Esophagus muscularis mucosa (tissue), 4 donors: ENCODE results near the gene MRPL24. TPM values are rescaled to one million over a fixed set of nuclear protein-coding genes. Genes with fewer than 3 reads are reported as not detected.

Experiments used
- DNase-seq: peaks from one replicate; pipeline ENCODE4 v3.0.0-alpha.2; 2017; ENCODE audit errors: extremely low spot score
- H3K27ac ChIP-seq, 4 donors: fragments of 200-600 bp; sonication (generic); replicated peaks in 1 of 4; 1 replicate in 3 of 4; 2 replicates in 1 of 4; pipeline ENCODE4 v1.5.1; 2016 to 2019; ENCODE audit warnings: mild to moderate bottlenecking in 1 of 4
- H3K27me3 ChIP-seq, 4 donors: fragments of 200-600 bp; sonication (generic); one replicate each; pipeline versions ENCODE4 v1.5.1 to v1.6.0; 2016 to 2019
- H3K36me3 ChIP-seq, 4 donors: fragments of 200-600 bp; sonication (generic); one replicate each; pipeline ENCODE4 v1.5.1; 2016 to 2019
- H3K4me1 ChIP-seq, 4 donors: fragments of 200-600 bp; sonication (generic); one replicate each; pipeline ENCODE4 v1.5.1; 2016 to 2019
- H3K4me3 ChIP-seq, 4 donors: fragments of 200-600 bp; sonication (generic); 1 replicate in 2 of 4; 2 replicates in 2 of 4; pipeline ENCODE4 v1.5.1; 2016 to 2019; ENCODE audit warnings: mild to moderate bottlenecking in 4 of 4, moderate library complexity in 1 of 4
- H3K9me3 ChIP-seq, 4 donors: fragments of 200-600 bp; sonication (generic); 1 replicate in 3 of 4; 2 replicates in 1 of 4; pipeline ENCODE4 v1.5.1; 2016 to 2019
- EP300 ChIP-seq: sonication (generic); formaldehyde crosslinking; IDR thresholded peaks from one replicate; pipeline ENCODE4 v1.6.1; 2017; ENCODE audit warnings: antibody characterized with exemption
- POLR2A ChIP-seq: fragments of 450-650 bp; IDR thresholded peaks from one replicate; pipeline ENCODE4 v1.6.1; 2017; ENCODE audit warnings: antibody characterized with exemption, moderate library complexity, mild to moderate bottlenecking, low read depth
- POLR2AphosphoS5 ChIP-seq, 2 donors: sonication (generic); formaldehyde crosslinking; IDR thresholded peaks; one replicate each; pipeline ENCODE4 v1.6.1; 2017; ENCODE audit warnings: antibody characterized with exemption in 2 of 2
- WGBS: methylation state at CpG from one replicate; pipeline ENCODE4 v1.1.5; 2018; 5-methylcytosine and 5-hydroxymethylcytosine counted together
- intact Hi-C: fragments of 100-400 bp; cut with DNase I; formaldehyde crosslinking; loops from one replicate; pipeline ENCODE4 v1.15.1; 2023
- total RNA-seq, 4 donors: library from RNA; depleted of rRNA; stranded (reverse); fragments of >200 nt; gene quantifications; one replicate each; pipeline versions ENCODE4 v1.1.0 to v1.2.1, GENCODE V29; 2016
- TF ChIP-seq, protein P1 (sequence below), 3 experiments: fragments of 200-600 bp in 2 of 3; fragments of 450-650 bp in 1 of 3; sonication (generic) in 2 of 3; IDR thresholded peaks; one replicate each; pipeline ENCODE4 v1.5.1; 2017 to 2019; ENCODE audit warnings: antibody characterized with exemption in 3 of 3, mild to moderate bottlenecking in 2 of 3, moderate library complexity in 1 of 3

Gene MRPL24
- total RNA-seq, 4 donors from 2014 or later, result 43.5 to 67.4 (median 62.4) TPM

DNA sequence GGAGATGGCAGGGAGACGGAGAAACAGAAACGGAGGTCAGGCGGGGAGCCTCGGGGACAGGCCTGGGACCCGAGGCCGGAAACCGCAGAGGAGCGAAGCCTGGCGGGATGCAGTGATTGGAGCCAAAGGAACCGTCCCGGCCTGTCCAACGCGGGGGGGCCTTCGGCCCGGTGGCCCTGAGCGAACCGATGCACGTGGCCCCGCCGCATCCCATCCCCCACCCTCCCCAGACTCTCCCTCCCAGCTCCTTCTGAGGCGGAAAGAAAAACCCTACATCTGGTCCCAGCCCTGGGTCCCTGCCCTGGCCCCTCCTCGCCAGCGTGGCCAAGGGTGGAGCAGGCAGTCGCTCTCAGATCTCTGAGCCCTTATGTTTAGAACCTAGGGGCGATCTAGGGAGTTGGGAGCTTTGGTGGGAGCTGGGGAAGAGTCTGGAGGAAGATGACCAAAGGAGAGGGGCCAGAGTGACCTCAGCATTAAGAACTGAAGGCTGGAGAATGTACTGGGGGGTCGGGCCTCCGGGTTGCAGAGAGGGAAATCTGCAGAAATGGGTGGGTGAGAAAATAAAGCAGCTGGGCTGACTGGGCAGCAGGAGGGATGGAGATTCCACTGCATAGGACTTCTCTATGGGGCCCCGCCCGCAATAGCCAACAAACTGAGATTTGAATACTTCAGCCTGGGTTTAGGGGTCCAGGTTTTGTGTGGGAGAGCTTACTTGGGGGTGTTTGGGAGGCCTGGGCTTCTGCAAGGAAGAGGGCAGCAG is 34.1 kb downstream of the MRPL24 start:
- no peak for DNase-seq
- Histone ChIP-seq H3K36me3 (no peaks in the 10 kb centered on the region), H3K4me3 (peak overlapping the region; percentile 56 to 60 (median 57)), H3K27me3 (peaks cover 0 to 20% (median 0%) of the 10 kb centered on the region in 4 donors), H3K9me3 (no peaks in the 10 kb centered on the region), H3K4me1 (peaks cover 39 to 84% (median 76%) of the 10 kb centered on the region in 4 donors), H3K27ac (peak overlapping the region; percentile 76 to 88 (median 88))
- intact Hi-C loops, result loop anchor here (2.0 kb wide), 1 partner anchor 16 kb away; no protein-coding TSS in a partner anchor
- WGBS, result 9% methylated on average over 27 of the region's 29 CpGs
- TF ChIP-seq, protein P1, sequence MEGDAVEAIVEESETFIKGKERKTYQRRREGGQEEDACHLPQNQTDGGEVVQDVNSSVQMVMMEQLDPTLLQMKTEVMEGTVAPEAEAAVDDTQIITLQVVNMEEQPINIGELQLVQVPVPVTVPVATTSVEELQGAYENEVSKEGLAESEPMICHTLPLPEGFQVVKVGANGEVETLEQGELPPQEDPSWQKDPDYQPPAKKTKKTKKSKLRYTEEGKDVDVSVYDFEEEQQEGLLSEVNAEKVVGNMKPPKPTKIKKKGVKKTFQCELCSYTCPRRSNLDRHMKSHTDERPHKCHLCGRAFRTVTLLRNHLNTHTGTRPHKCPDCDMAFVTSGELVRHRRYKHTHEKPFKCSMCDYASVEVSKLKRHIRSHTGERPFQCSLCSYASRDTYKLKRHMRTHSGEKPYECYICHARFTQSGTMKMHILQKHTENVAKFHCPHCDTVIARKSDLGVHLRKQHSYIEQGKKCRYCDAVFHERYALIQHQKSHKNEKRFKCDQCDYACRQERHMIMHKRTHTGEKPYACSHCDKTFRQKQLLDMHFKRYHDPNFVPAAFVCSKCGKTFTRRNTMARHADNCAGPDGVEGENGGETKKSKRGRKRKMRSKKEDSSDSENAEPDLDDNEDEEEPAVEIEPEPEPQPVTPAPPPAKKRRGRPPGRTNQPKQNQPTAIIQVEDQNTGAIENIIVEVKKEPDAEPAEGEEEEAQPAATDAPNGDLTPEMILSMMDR (IDR thresholded peaks at IDR 0.05), result no peak
- peak in 1 of 2 donors; percentile 24 for TF ChIP-seq POLR2AphosphoS5 (IDR thresholded peaks at IDR 0.05)
- TF ChIP-seq POLR2A, result no peak

DNA sequence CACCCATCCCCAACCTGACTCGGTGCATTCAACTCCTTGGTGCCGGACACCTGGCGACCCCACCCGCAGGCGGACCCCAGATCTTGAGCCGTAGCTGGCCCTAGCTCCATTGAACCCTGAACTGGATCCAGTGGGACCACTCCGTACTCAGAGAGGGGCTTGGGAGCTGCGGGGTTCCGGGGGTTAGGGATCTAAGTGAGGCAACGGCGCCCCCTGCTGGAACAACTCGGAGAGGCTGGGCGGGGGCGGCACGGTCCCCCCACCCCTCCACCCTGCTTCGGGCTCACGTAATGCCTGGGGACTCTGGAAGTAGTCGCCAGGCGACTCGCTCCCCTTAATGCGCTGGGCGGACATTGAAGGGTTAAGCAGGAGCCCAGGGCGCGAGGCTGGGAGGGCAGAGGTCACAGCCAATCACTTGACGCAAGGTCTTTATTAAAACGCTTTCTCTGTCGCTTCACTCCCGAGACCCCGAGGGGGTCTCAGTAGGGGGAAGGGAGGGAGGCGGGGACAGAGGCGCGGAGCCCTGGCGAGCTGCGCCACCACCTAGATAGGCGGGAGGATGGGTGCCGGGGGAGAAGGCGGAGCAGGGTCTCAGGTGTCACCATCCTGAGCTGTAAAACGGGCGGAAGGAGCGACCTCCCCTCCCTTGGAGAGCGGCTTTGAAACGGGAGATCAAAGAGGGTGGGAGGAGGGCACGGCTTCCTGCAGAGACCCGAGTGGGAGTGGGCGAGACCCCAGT is 34.8 kb downstream of the MRPL24 start:
- 16% methylated on average over 30 of the region's 45 CpGs for whole genome bisulfite sequencing
- H3K36me3 ChIP-seq, result no peaks in the 10 kb centered on the region
- peaks cover 39 to 78% (median 72%) of the 10 kb centered on the region in 4 donors for H3K4me1 ChIP-seq
- peak overlapping the region; percentile 76 to 88 (median 88) for H3K27ac ChIP-seq
- TF ChIP-seq POLR2A (no peak), POLR2AphosphoS5 (IDR thresholded peaks at IDR 0.05) (peak; percentile 7 to 8), EP300 (no peak)
- TF ChIP-seq, protein P1 (IDR thresholded peaks at IDR 0.05), result peak; percentile 73 to 85 (median 74)
- peaks cover 0 to 27% (median 0%) of the 10 kb centered on the region in 4 donors for H3K27me3 ChIP-seq
- intact Hi-C loops, result loop anchor here (2.0 kb wide), 1 partner anchor 15 kb away; no protein-coding TSS in a partner anchor
- H3K4me3 ChIP-seq, result peak overlapping the region; percentile 56 to 60 (median 57)
- H3K9me3 ChIP-seq, result no peaks in the 10 kb centered on the region
- DNase-seq, result peak; percentile 94

DNA sequence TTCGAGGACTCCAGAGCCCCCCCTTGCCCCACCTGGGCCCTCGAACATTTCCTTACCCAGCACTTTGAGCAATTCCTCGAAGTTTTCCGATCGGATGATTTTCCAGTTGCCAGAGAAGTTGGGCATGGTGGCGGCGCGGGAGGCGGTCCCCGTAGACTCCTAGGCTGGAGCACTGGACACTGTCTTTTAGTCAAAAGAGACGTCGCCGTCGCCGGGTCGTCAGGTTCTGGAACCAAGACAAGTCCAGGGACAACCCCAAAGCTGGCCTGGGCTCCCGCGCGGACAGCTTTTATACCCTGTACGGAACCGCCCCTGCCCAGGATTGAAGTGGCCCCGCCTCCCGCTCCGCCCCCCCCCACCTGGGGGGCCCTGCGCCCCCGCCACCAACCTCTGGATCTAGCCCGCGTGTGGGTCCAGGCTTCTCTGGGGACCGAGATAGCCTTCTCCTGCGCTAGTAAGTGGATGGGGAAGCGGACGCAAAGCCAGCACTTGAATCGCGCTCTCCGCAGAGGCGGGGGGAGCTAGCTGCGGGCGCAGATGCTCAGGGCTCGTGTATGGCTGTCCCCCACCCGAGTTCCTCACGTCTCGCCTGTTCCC is 35.5 kb downstream of the MRPL24 start, which contains the start of gene CRABP2:
CRABP2 (minus strand) TSS at position 263 of the 597 bp plus-strand sequence; CDS start at position 126, 137 bp downstream.
- H3K4me1 ChIP-seq, result peaks cover 39 to 72% (median 67%) of the 10 kb centered on the region in 4 donors

DNA sequence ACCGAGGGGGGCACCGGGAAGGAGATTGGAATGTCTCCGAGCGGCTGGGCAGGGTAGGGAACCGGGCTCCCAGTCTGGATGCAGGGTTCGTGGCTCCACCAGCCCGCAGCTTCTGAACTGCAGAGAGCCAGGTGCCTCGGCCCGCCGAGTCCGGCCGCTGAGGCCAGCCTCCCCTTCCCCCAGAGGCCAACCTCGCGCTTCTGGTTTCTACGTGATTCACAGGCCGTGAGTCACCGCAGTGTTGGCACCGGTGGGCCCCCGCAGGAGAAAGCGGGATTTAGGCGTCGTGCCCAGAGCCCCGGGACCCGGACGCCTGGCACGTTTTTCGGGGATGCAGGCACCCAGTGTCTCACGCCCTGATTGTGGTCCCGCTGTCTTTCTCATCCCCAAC is 36.0 kb downstream of the MRPL24 start:
- H3K4me1 ChIP-seq, result peaks cover 35 to 67% (median 62%) of the 10 kb centered on the region in 4 donors
- 3% methylated on average over 5 of the region's 29 CpGs for WGBS

More for the DNA sequence above, 35.5 kb downstream of the MRPL24 start, which contains the start of gene CRABP2:
- peaks cover 0 to 3% (median 0%) of the 10 kb centered on the region in 4 donors for H3K36me3 ChIP-seq
- peak within 1 kb of the TSS; percentile 56 to 60 (median 57) for H3K4me3 ChIP-seq
- DNase-seq, result no peak
- WGBS, result 10% methylated on average over 6 of the region's 42 CpGs
- no peaks in the 10 kb centered on the region for H3K9me3 ChIP-seq
- H3K27ac ChIP-seq, result peak within 1 kb of the TSS; percentile 76 to 88 (median 88)
- peaks cover 0 to 34% (median 0%) of the 10 kb centered on the region in 4 donors for H3K27me3 ChIP-seq
- intact Hi-C loops, result no loop called here
- TF ChIP-seq POLR2A (no peak), EP300 (no peak), POLR2AphosphoS5 (IDR thresholded peaks at IDR 0.05) (no peak)
- TF ChIP-seq, protein P1 (IDR thresholded peaks at IDR 0.05), result no peak

More for the DNA sequence above, 36.0 kb downstream of the MRPL24 start:
- intact Hi-C loops, result no loop called here
- Histone ChIP-seq H3K4me3 (peak overlapping the region; percentile 56 to 60 (median 57)), H3K27me3 (peaks cover 0 to 34% (median 0%) of the 10 kb centered on the region in 4 donors), H3K27ac (peak overlapping the region; percentile 76 to 88 (median 88)), H3K36me3 (peaks cover 0 to 8% (median 0%) of the 10 kb centered on the region in 4 donors), H3K9me3 (no peaks in the 10 kb centered on the region)
- DNase-seq, result no peak
- TF ChIP-seq EP300, result no peak
- peak; percentile 44 to 50 for TF ChIP-seq POLR2AphosphoS5 (IDR thresholded peaks at IDR 0.05)
- TF ChIP-seq POLR2A, result no peak
- TF ChIP-seq, protein P1 (IDR thresholded peaks at IDR 0.05), result no peak
